Prostate gland (tissue), 2 donors: ENCODE data around the gene CES4A. TPM values are rescaled to one million over a fixed set of nuclear protein-coding genes. Genes with fewer than 3 reads are reported as not detected.

Source experiments
- DNase-seq: peaks from one replicate; pipeline ENCODE4 v3.0.0-alpha.2; 2019; ENCODE audit warnings: low spot score
- H3K27ac ChIP-seq, 2 donors: fragments of 200-600 bp; sonication (generic); 2 replicates each; pipeline ENCODE4 v1.5.1; 2017 to 2019
- H3K27me3 ChIP-seq: fragments of 200-600 bp; sonication (generic); replicated peaks from 2 replicates; pipeline ENCODE4 v1.5.1; 2019; ENCODE audit not compliant: insufficient read depth
- H3K36me3 ChIP-seq, 2 donors: fragments of 200-600 bp; sonication (generic); 1 replicate in 1 of 2; 2 replicates in 1 of 2; pipeline versions ENCODE4 v1.5.1 to v1.8.1; 2017 to 2019
- H3K4me1 ChIP-seq: fragments of 200-600 bp; sonication (generic); replicated peaks from 2 replicates; pipeline ENCODE4 v1.5.1; 2019
- H3K4me3 ChIP-seq, 2 donors: fragments of 200-600 bp; sonication (generic); 2 replicates each; pipeline ENCODE4 v1.5.1; 2017 to 2019
- H3K9me3 ChIP-seq: fragments of 200-600 bp; sonication (generic); 2 replicates; pipeline ENCODE4 v1.5.1; 2017
- CTCF ChIP-seq, 4 experiments: fragments of 200-600 bp in 2 of 4; fragments of 450-650 bp in 2 of 4; sonication (generic) in 2 of 4; IDR thresholded peaks; 1 replicate in 3 of 4; 2 replicates in 1 of 4; pipeline ENCODE4 v1.5.1; 2016 to 2019; ENCODE audit warnings: antibody characterized with exemption in 4 of 4, mild to moderate bottlenecking in 2 of 4, moderate library complexity in 2 of 4
- POLR2A ChIP-seq: fragments of 450-650 bp; IDR thresholded peaks from one replicate; pipeline ENCODE4 v1.6.1; 2016; ENCODE audit warnings: antibody characterized with exemption, mild to moderate bottlenecking
- POLR2AphosphoS5 ChIP-seq: sonication (generic); formaldehyde crosslinking; IDR thresholded peaks from one replicate; pipeline ENCODE4 v1.6.1; 2017; ENCODE audit warnings: antibody characterized with exemption
- WGBS: methylation state at CpG from one replicate; pipeline ENCODE4 v1.1.5; 2018; 5-methylcytosine and 5-hydroxymethylcytosine counted together
- intact Hi-C: fragments of 100-400 bp; cut with DNase I; formaldehyde crosslinking; loops from one replicate; pipeline ENCODE4 v1.14.2; 2022
- small RNA-seq, 2 donors: library from RNA; depleted of rRNA; stranded (forward); fragments of <200 nt; gene quantifications; one replicate each; pipeline ENCODE3, GENCODE V24; 2016
- total RNA-seq, 2 donors: library from RNA; depleted of rRNA; stranded (reverse); fragments of >200 nt; gene quantifications; one replicate each; pipeline ENCODE4 v1.1.0, GENCODE V29; 2016

Gene CES4A
- total RNA-seq, 2 donors from 2014 or later: 1.4 to 10.7 TPM

- DNase-seq: no peak
- no peaks in the 10 kb centered on the region for H3K36me3 ChIP-seq
- 88% methylated on average over 4 of the region's 4 CpGs for WGBS
- H3K4me3 ChIP-seq: no peak overlapping the region
- H3K27ac ChIP-seq: no peak overlapping the region
- H3K4me1 ChIP-seq: no peaks in the 10 kb centered on the region
- no peaks in the 10 kb centered on the region for H3K27me3 ChIP-seq
- no peaks in the 10 kb centered on the region for H3K9me3 ChIP-seq
- TF ChIP-seq CTCF (IDR thresholded peaks at IDR 0.05) (no peak), POLR2AphosphoS5 (no peak), POLR2A (no peak)
- intact Hi-C loops: no loop called here
These were observed 65.5 kb downstream of the CES4A start for GRCh38 chr16:67053767-67054334.

GRCh38 chr16:67054901-67055300 lies 66.5 kb downstream of the CES4A start:
- Histone ChIP-seq H3K4me3 (no peak overlapping the region), H3K4me1 (no peaks in the 10 kb centered on the region), H3K9me3 (no peaks in the 10 kb centered on the region), H3K27ac (no peak overlapping the region), H3K27me3 (no peaks in the 10 kb centered on the region), H3K36me3 (no peaks in the 10 kb centered on the region)
- no peak for TF ChIP-seq POLR2A
- no peak for TF ChIP-seq POLR2AphosphoS5
- intact Hi-C loops: no loop called here
- 96% methylated on average over 2 of the region's 2 CpGs for WGBS
- DNase-seq: no peak

- DNase-seq: no peak
- 82% methylated on average over 4 of the region's 4 CpGs for WGBS
- intact Hi-C loops: no loop called here
These were observed 67.5 kb downstream of the CES4A start for GRCh38 chr16:67055712-67056487.

More at GRCh38 chr16:67055712-67056487, 67.5 kb downstream of the CES4A start:
- H3K27me3 ChIP-seq: no peaks in the 10 kb centered on the region
- no peaks in the 10 kb centered on the region for H3K9me3 ChIP-seq
- TF ChIP-seq POLR2AphosphoS5: no peak
- TF ChIP-seq CTCF (IDR thresholded peaks at IDR 0.05): no peak
- TF ChIP-seq POLR2A: no peak
- no peak overlapping the region for H3K4me3 ChIP-seq
- no peaks in the 10 kb centered on the region for H3K4me1 ChIP-seq
- H3K36me3 ChIP-seq: no peaks in the 10 kb centered on the region
- no peak overlapping the region for H3K27ac ChIP-seq

Small RNA genes lying within 50 kb of the gene (small RNA-seq; reads per million reads assigned to genes)
- 0 reads per million in 2 donors for gene RN7SL543P

Other genes starting within 250 kb of the CES4A start
- gene DYNC1LI2, start 237.0 kb upstream of the CES4A start, total RNA-seq: 100 to 1,000 TPM in 1 of 2 donors, 10 to 100 TPM in 1; 98.1 to 149 TPM
- gene TERB1, start 187.0 kb upstream of the CES4A start, total RNA-seq: 1 to 10 TPM in 1 of 2 donors, not detected in 1; 2.1 TPM
- gene NAE1, start 157.6 kb upstream of the CES4A start, total RNA-seq: 10 to 100 TPM; 39.6 to 58.2 TPM
- 1 to 10 TPM in 1 of 2 donors, not detected in 1; 1.9 TPM for gene CA7, start 144.2 kb upstream of the CES4A start, total RNA-seq
- gene PDP2, start 108.1 kb upstream of the CES4A start, total RNA-seq: 10 to 100 TPM in 1 of 2 donors, 1 to 10 TPM in 1; 9.2 to 21.9 TPM
- not detected for gene CDH16, start 69.7 kb upstream of the CES4A start, total RNA-seq
- 10 to 100 TPM; 17.0 to 37.0 TPM for gene RRAD, start 63.1 kb upstream of the CES4A start, total RNA-seq
- gene CIAO2B, start 54.2 kb upstream of the CES4A start, total RNA-seq: 100 to 1,000 TPM in 1 of 2 donors, 10 to 100 TPM in 1; 80.2 to 159 TPM
- gene CES2, start 53.1 kb upstream of the CES4A start, total RNA-seq: 10 to 100 TPM; 36.3 to 61.5 TPM
- gene CES3, start 27.3 kb upstream of the CES4A start, total RNA-seq: under 1 TPM; 0.36 to 0.80 TPM
- 10 to 100 TPM; 27.0 to 46.2 TPM for gene CBFB, start 40.6 kb downstream of the CES4A start, total RNA-seq
- 10 to 100 TPM; 30.1 to 31.9 TPM for gene PHAF1, start 121.4 kb downstream of the CES4A start, total RNA-seq
- gene B3GNT9, start 162.4 kb downstream of the CES4A start, total RNA-seq: 10 to 100 TPM; 32.1 to 37.3 TPM
- 10 to 100 TPM; 33.3 to 56.3 TPM for gene TRADD, start 171.3 kb downstream of the CES4A start, total RNA-seq
- gene FBXL8, start 171.4 kb downstream of the CES4A start, total RNA-seq: 100 to 1,000 TPM in 1 of 2 donors, 10 to 100 TPM in 1; 67.9 to 124 TPM
- gene HSF4, start 176.2 kb downstream of the CES4A start, total RNA-seq: 100 to 1,000 TPM; 109 to 137 TPM
- gene NOL3, start 181.9 kb downstream of the CES4A start, total RNA-seq: 100 to 1,000 TPM in 1 of 2 donors, 10 to 100 TPM in 1; 60.8 to 129 TPM
- gene MATCAP1, start 195.4 kb downstream of the CES4A start, total RNA-seq: 10 to 100 TPM; 13.9 to 28.9 TPM
- 1 to 10 TPM; 1.1 to 8.2 TPM for gene EXOC3L1, start 201.5 kb downstream of the CES4A start, total RNA-seq
- gene E2F4, start 203.6 kb downstream of the CES4A start, total RNA-seq: 100 to 1,000 TPM in 1 of 2 donors, 10 to 100 TPM in 1; 91.6 to 105 TPM
- 10 to 100 TPM; 24.8 to 36.7 TPM for gene ELMO3, start 210.5 kb downstream of the CES4A start, total RNA-seq
- gene TMEM208, start 238.5 kb downstream of the CES4A start, total RNA-seq: 10 to 100 TPM; 39.1 to 57.1 TPM